Suppressor macrophage (primary cell): ENCODE results near the gene IL2RA.
"Not testable (repeated sequence)": the region's sequence is repeated elsewhere in the genome, so short reads cannot be mapped to it uniquely, and the experiment has no call there.

Experiments
- DNase-seq, 4 experiments: peaks; one replicate each; pipeline ENCODE4 v3.0.0-alpha.2; 2020 to 2022

Gene IL2RA

GRCh38 chr10:6056411-6057135 lies 5.6 kb downstream of the IL2RA start:
- no peak for DNase-seq

- no peak for DNase-seq
Observed at GRCh38 chr10:6055929-6056328, 6.2 kb downstream of the IL2RA start.

GRCh38 chr10:6054884-6055283 lies 7.3 kb downstream of the IL2RA start:
- no peak for DNase-seq

GRCh38 chr10:6053816-6054631 lies 8.1 kb downstream of the IL2RA start:
- DNase-seq = peak in 3 of 4 experiments; percentile 51 to 59 (median 52)

GRCh38 chr10:6053303-6053702 lies 8.9 kb downstream of the IL2RA start:
- no peak for DNase-seq

- DNase-seq = peak in 3 of 4 experiments; percentile 45 to 51 (median 48)
Observed at GRCh38 chr10:6052247-6053221, 9.6 kb downstream of the IL2RA start.

- DNase-seq = peak; percentile 63 to 71 (median 68)
Observed at GRCh38 chr10:6050801-6051445, 11.2 kb downstream of the IL2RA start.

- no peak for DNase-seq
Observed at GRCh38 chr10:6049031-6049400, 13.2 kb downstream of the IL2RA start.

- DNase-seq = no peak
Observed at GRCh38 chr10:6048281-6049030, 13.7 kb downstream of the IL2RA start.

GRCh38 chr10:6047847-6048246 lies 14.3 kb downstream of the IL2RA start:
- no peak for DNase-seq

GRCh38 chr10:6046773-6047611 lies 15.2 kb downstream of the IL2RA start:
- no peak for DNase-seq

- no peak for DNase-seq
Observed at GRCh38 chr10:6045878-6046772, 16.0 kb downstream of the IL2RA start.

- no peak for DNase-seq
Observed at GRCh38 chr10:6045314-6045848, 16.8 kb downstream of the IL2RA start.

GRCh38 chr10:6044751-6045313 lies 17.3 kb downstream of the IL2RA start:
- DNase-seq = peak in 3 of 4 experiments; percentile 39 to 57 (median 48)

- no peak for DNase-seq
Observed at GRCh38 chr10:6044060-6044459, 18.1 kb downstream of the IL2RA start.

- DNase-seq = not testable (repeated sequence)
Observed at GRCh38 chr10:6043377-6043776, 18.8 kb downstream of the IL2RA start.

GRCh38 chr10:6040205-6040604 lies 22.0 kb downstream of the IL2RA start:
- no peak for DNase-seq

- no peak for DNase-seq
Observed at GRCh38 chr10:6039711-6040110, 22.5 kb downstream of the IL2RA start.
